ENCODE data around the gene GATM. TPM values are rescaled to one million over a fixed set of nuclear protein-coding genes. Genes with fewer than 3 reads are reported as not detected.

The GATM gene
- total RNA-seq, 2 donors from 2014 or later: 35.2 to 83.4 TPM

GRCh38 chr15:45386974-45387373 lies 8.6 kb upstream of the GATM start:
- H3K27me3 ChIP-seq (ENCODE audit: control insufficient read depth, insufficient read depth, low read length, poor library complexity, severe bottlenecking): peaks cover 2% of the 10 kb centered on the region
- TF ChIP-seq CTCF (conservative IDR thresholded peaks at IDR 0.05): no peak
- H3K27ac Mint-ChIP-seq: no peak overlapping the region
- peaks cover 9% of the 10 kb centered on the region for H3K4me1 ChIP-seq (ENCODE audit: control insufficient read depth, insufficient read depth, low read length)
- H3K4me3 Mint-ChIP-seq: no peak overlapping the region
- H3K9ac ChIP-seq (ENCODE audit: extremely low read depth, low read length, poor library complexity, severe bottlenecking): no peak overlapping the region
- H3K27me3 Mint-ChIP-seq (ENCODE audit: insufficient read depth): peaks cover 41% of the 10 kb centered on the region
- no peak overlapping the region for H3K27ac ChIP-seq (ENCODE audit: low read depth, low read length)
- WGBS, 2 experiments (ENCODE audit: insufficient coverage in 1 of 2, insufficient read length in 1 of 2): 100% methylated on average over 1 of the region's 1 CpG; no CpG with 5 or more reads in 1 of the 2 experiments
- no peak for DNase-seq
- no peak overlapping the region for H3K4me3 ChIP-seq (ENCODE audit: low read length)
- no peaks in the 10 kb centered on the region for H3K36me3 ChIP-seq (ENCODE audit: control insufficient read depth, insufficient read depth, low read length)
- H3K36me3 Mint-ChIP-seq (ENCODE audit: low read depth): no peaks in the 10 kb centered on the region
- peaks cover 13% of the 10 kb centered on the region for H3K4me1 Mint-ChIP-seq
- no peaks in the 10 kb centered on the region for H3K9me3 Mint-ChIP-seq
- no peaks in the 10 kb centered on the region for H3K9me3 ChIP-seq (ENCODE audit: control insufficient read depth, low read length)

GRCh38 chr15:45386420-45386819 lies 8.1 kb upstream of the GATM start:
- Mint-ChIP-seq H3K4me3 (no peak overlapping the region), H3K27ac (no peak overlapping the region), H3K27me3 (ENCODE audit: insufficient read depth) (peaks cover 47% of the 10 kb centered on the region), H3K9me3 (no peaks in the 10 kb centered on the region), H3K36me3 (ENCODE audit: low read depth) (no peaks in the 10 kb centered on the region), H3K4me1 (peaks cover 13% of the 10 kb centered on the region)
- H3K9me3 ChIP-seq (ENCODE audit: control insufficient read depth, low read length): no peaks in the 10 kb centered on the region
- peaks cover 9% of the 10 kb centered on the region for H3K4me1 ChIP-seq (ENCODE audit: control insufficient read depth, insufficient read depth, low read length)
- TF ChIP-seq CTCF (conservative IDR thresholded peaks at IDR 0.05): no peak
- no peaks in the 10 kb centered on the region for H3K36me3 ChIP-seq (ENCODE audit: control insufficient read depth, insufficient read depth, low read length)
- no peak for DNase-seq
- no peak overlapping the region for H3K9ac ChIP-seq (ENCODE audit: extremely low read depth, low read length, poor library complexity, severe bottlenecking)
- no peak overlapping the region for H3K4me3 ChIP-seq (ENCODE audit: low read length)
- H3K27ac ChIP-seq (ENCODE audit: low read depth, low read length): no peak overlapping the region
- H3K27me3 ChIP-seq (ENCODE audit: control insufficient read depth, insufficient read depth, low read length, poor library complexity, severe bottlenecking): peaks cover 8% of the 10 kb centered on the region
- 83 to 88% methylated on average over 5 of the region's 5 CpGs for WGBS, 2 experiments (ENCODE audit: insufficient coverage in 1 of 2, insufficient read length in 1 of 2)

GRCh38 chr15:45385590-45385989 lies 7.2 kb upstream of the GATM start:
- H3K9ac ChIP-seq (ENCODE audit: extremely low read depth, low read length, poor library complexity, severe bottlenecking): no peak overlapping the region
- Mint-ChIP-seq H3K4me1 (peaks cover 13% of the 10 kb centered on the region), H3K4me3 (no peak overlapping the region), H3K27me3 (ENCODE audit: insufficient read depth) (peaks cover 48% of the 10 kb centered on the region), H3K36me3 (ENCODE audit: low read depth) (no peaks in the 10 kb centered on the region), H3K27ac (no peak overlapping the region), H3K9me3 (no peaks in the 10 kb centered on the region)
- H3K9me3 ChIP-seq (ENCODE audit: control insufficient read depth, low read length): no peaks in the 10 kb centered on the region
- H3K4me1 ChIP-seq (ENCODE audit: control insufficient read depth, insufficient read depth, low read length): peaks cover 9% of the 10 kb centered on the region
- WGBS, 2 experiments (ENCODE audit: insufficient coverage in 1 of 2, insufficient read length in 1 of 2): 89 to 100% methylated on average over 1 of the region's 1 CpG
- no peak overlapping the region for H3K4me3 ChIP-seq (ENCODE audit: low read length)
- TF ChIP-seq CTCF (conservative IDR thresholded peaks at IDR 0.05): no peak
- H3K27ac ChIP-seq (ENCODE audit: low read depth, low read length): no peak overlapping the region
- no peaks in the 10 kb centered on the region for H3K36me3 ChIP-seq (ENCODE audit: control insufficient read depth, insufficient read depth, low read length)
- peaks cover 13% of the 10 kb centered on the region for H3K27me3 ChIP-seq (ENCODE audit: control insufficient read depth, insufficient read depth, low read length, poor library complexity, severe bottlenecking)
- DNase-seq: no peak
